PC-3 (cell line): Measurements from ENCODE around the gene SLC1A2. TPM values are rescaled to one million over a fixed set of nuclear protein-coding genes. Genes with fewer than 3 reads are reported as not detected.
A peak's percentile ranks its signal among the peaks of the same experiment; 100 is the strongest.

ENCODE experiments used
- ATAC-seq: fragments of 200-7000 bp; cut with Tn5 transposase; 2 replicates; pipeline ENCODE4 v1.9.1; 2020; ENCODE audit warnings: mild to moderate bottlenecking, moderate library complexity
- Bru-seq: library from RNA; stranded (reverse); fragments of 400-500 nt; gene quantifications from one replicate; lab custom pipeline; 2021; lab: Mats Ljungman, UMichigan
- BruChase-seq, 2 experiments: library from RNA; stranded (reverse); fragments of 400-500 nt; gene quantifications; one replicate each; lab custom pipeline; 2021; lab: Mats Ljungman, UMichigan
- BruUV-seq: library from RNA; stranded (reverse); fragments of 400-500 nt; replicated peaks from 2 replicates; lab custom pipeline; 2021; lab: Mats Ljungman, UMichigan
- CTCF ChIA-PET: fragments of 300-600 bp; sonication (Branson Sonifier 250); formaldehyde crosslinking; loops from one replicate; lab custom pipeline; 2022; ENCODE audit warnings: antibody characterized with exemption; lab: Charles Lee
- POLR2A ChIA-PET: fragments of 300-600 bp; sonication (Branson Sonifier 250); formaldehyde crosslinking; loops from one replicate; lab custom pipeline; 2022; ENCODE audit warnings: antibody characterized with exemption; ENCODE audit not compliant: unreplicated experiment; lab: Charles Lee
- DNase-seq: peaks from one replicate; pipeline ENCODE4 v3.0.0-alpha.2; 2015
- H2AFZ ChIP-seq: fragments of 300-600 bp; sonication (generic); 2 replicates; pipeline ENCODE4 v1.6.0; 2016; ENCODE audit warnings: antibody characterized with exemption, low read length
- H3F3A ChIP-seq: fragments of 300-600 bp; sonication (generic); one replicate; pipeline ENCODE4 v1.6.0; 2017; ENCODE audit warnings: antibody characterized with exemption, low read length, control low read depth, mild to moderate bottlenecking; ENCODE audit not compliant: unreplicated experiment
- H3K27ac ChIP-seq: fragments of 300-600 bp; sonication (generic); 2 replicates; pipeline ENCODE4 v1.5.1; 2016; ENCODE audit warnings: mild to moderate bottlenecking, low read length
- H3K27me3 ChIP-seq: fragments of 300-600 bp; sonication (generic); 2 replicates; pipeline ENCODE4 v1.6.1; 2016; ENCODE audit warnings: low read length, mixed read lengths
- H3K36me3 ChIP-seq: fragments of 300-600 bp; sonication (generic); 2 replicates; pipeline ENCODE4 v1.6.1; 2016; ENCODE audit warnings: low read depth, mixed run types, low read length, mixed read lengths
- H3K4me1 ChIP-seq: fragments of 300-600 bp; sonication (generic); 2 replicates; pipeline ENCODE4 v1.5.1; 2016; ENCODE audit warnings: low read length; ENCODE audit not compliant: insufficient read depth
- H3K4me2 ChIP-seq: fragments of 300-600 bp; sonication (generic); 2 replicates; pipeline ENCODE4 v1.6.0; 2016; ENCODE audit warnings: low read length
- H3K4me3 ChIP-seq: fragments of 300-600 bp; sonication (generic); 2 replicates; pipeline ENCODE4 v1.5.1; 2016; ENCODE audit warnings: mild to moderate bottlenecking, low read length, mixed read lengths
- H3K79me2 ChIP-seq: fragments of 300-600 bp; sonication (generic); 2 replicates; pipeline ENCODE4 v1.6.1; 2017; ENCODE audit warnings: low read length, mixed read lengths
- H3K9ac ChIP-seq: fragments of 300-600 bp; sonication (generic); 2 replicates; pipeline ENCODE4 v1.6.0; 2016; ENCODE audit warnings: mild to moderate bottlenecking, low read length
- H3K9me2 ChIP-seq: fragments of 300-600 bp; sonication (generic); replicated peaks from 2 replicates; pipeline ENCODE4 v1.6.1; 2016; ENCODE audit warnings: mixed run types, low read length, mixed read lengths
- H3K9me3 ChIP-seq: fragments of 300-600 bp; sonication (generic); 2 replicates; pipeline ENCODE4 v1.6.1; 2016; ENCODE audit warnings: low read length, mixed read lengths
- H4K20me1 ChIP-seq: fragments of 300-600 bp; sonication (generic); 2 replicates; pipeline ENCODE4 v1.6.1; 2016; ENCODE audit warnings: low read length, mixed read lengths
- EZH2 ChIP-seq: fragments of 300-600 bp; sonication (generic); IDR thresholded peaks from one replicate; pipeline ENCODE4 v1.6.1; 2017; ENCODE audit warnings: antibody characterized with exemption, mild to moderate bottlenecking, low read length; ENCODE audit not compliant: unreplicated experiment
- EZH2phosphoT487 ChIP-seq: fragments of 300-600 bp; sonication (generic); IDR thresholded peaks from 2 replicates; pipeline ENCODE4 v1.6.1; 2018; ENCODE audit warnings: mild to moderate bottlenecking, antibody characterized with exemption, low read length, borderline replicate concordance
- intact Hi-C: fragments of 100-400 bp; cut with micrococcal nuclease; formaldehyde crosslinking; loops from 2 replicates; pipeline ENCODE4 v1.9.0; 2023
- long read RNA-seq: library from polyadenylated mRNA; unstranded; transcript quantifications from one replicate; pipeline ENCODE4 v2.0.0, GENCODE V29; 2021; ENCODE audit not compliant: unreplicated experiment
- total RNA-seq: library from RNA; depleted of rRNA; stranded (reverse); fragments of >200 nt; gene quantifications from 2 replicates; pipeline ENCODE4 v1.2.3, GENCODE V29; 2014; rRNA removed
- TF ChIP-seq, protein P1 (sequence below): fragments of 300-600 bp; sonication (generic); conservative IDR thresholded peaks from 2 replicates; pipeline ENCODE4 v1.5.1; 2017; ENCODE audit warnings: antibody characterized with exemption, low read depth, mild to moderate bottlenecking, low read length

SLC1A2 gene
- 0.18 TPM in 1 of 2 replicates, not detected in the other for total RNA-seq
- Bru-seq, nascent RNA, result percentile 6 among the genes with signal in this experiment
- percentile 2 among the genes with signal in this experiment for BruChase-seq, experiment 1, labeled RNA remaining after a 6-hour chase
- percentile 8 among the genes with signal in this experiment for BruChase-seq, experiment 2, labeled RNA remaining after a 2-hour chase
- long read RNA-seq, result 0 reads

DNA sequence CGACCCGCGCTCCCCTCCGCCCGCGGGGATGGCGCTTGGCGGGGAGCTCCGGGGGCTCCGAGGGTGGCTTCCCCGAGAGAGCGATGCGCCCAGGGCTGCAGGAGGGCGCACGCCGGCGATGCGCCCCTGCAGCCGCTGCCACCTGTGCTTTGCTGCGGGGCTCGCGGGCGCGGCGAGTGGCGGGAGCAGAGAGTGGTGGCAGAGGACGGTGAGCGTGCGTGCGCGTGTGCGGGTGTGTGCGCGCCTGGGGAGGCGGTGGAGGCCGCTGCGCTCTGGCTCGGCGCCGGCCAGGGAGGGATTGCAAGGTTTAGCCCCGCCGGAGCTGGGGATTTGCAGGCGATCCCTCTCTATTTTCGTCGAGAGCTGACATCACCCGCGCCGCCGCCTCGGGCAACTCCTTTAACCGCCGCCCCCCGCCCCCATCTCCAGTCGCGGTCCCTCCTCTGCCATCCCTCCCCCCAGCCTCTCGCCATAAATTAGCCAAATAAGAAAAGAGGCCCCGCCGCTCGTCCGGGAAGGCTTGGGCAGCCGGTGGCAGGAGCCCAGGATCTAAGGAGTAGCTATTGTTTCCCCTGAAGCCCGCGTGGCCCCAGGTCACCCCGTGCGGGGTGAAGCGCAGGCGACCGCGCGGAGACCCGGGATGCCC, at the start of gene SLC1A2:
TSS of gene SLC1A2 (minus strand) at position 375 of the 646 bp plus-strand sequence. CDS start 592 bp downstream, outside the sequence.
- ATAC-seq, result peak; percentile 51; the same call in 1 of the 2 replicates
- Histone ChIP-seq H3K9me2 (no peaks in the 10 kb centered on the region), H3F3A (no peaks in the 10 kb centered on the region), H3K27ac (no peak within 1 kb of the TSS), H3K27me3 (peaks cover 99% of the 10 kb centered on the region), H2AFZ (peak within 1 kb of the TSS; percentile 45; the same call in 1 of the 2 replicates), H3K4me3 (peak within 1 kb of the TSS; percentile 59), H3K36me3 (no peaks in the 10 kb centered on the region), H3K4me1 (0 out of 2 replicates have a peak, but pooled peaks cover 3% of the 10 kb centered on the region), H3K9ac (no peak within 1 kb of the TSS), H3K79me2 (no peaks in the 10 kb centered on the region), H3K9me3 (no peaks in the 10 kb centered on the region), H4K20me1 (no peaks in the 10 kb centered on the region), H3K4me2 (peak within 1 kb of the TSS; percentile 81)
- intact Hi-C loops, result no loop called here
- ChIA-PET POLR2A (no interaction called here), CTCF (no interaction called here)
- DNase-seq, result no peak
- TF ChIP-seq EZH2 (no peak), EZH2phosphoT487 (no peak)
- TF ChIP-seq, protein P1, sequence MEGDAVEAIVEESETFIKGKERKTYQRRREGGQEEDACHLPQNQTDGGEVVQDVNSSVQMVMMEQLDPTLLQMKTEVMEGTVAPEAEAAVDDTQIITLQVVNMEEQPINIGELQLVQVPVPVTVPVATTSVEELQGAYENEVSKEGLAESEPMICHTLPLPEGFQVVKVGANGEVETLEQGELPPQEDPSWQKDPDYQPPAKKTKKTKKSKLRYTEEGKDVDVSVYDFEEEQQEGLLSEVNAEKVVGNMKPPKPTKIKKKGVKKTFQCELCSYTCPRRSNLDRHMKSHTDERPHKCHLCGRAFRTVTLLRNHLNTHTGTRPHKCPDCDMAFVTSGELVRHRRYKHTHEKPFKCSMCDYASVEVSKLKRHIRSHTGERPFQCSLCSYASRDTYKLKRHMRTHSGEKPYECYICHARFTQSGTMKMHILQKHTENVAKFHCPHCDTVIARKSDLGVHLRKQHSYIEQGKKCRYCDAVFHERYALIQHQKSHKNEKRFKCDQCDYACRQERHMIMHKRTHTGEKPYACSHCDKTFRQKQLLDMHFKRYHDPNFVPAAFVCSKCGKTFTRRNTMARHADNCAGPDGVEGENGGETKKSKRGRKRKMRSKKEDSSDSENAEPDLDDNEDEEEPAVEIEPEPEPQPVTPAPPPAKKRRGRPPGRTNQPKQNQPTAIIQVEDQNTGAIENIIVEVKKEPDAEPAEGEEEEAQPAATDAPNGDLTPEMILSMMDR, result no peak
- BruUV-seq, result no TSS peak

DNA sequence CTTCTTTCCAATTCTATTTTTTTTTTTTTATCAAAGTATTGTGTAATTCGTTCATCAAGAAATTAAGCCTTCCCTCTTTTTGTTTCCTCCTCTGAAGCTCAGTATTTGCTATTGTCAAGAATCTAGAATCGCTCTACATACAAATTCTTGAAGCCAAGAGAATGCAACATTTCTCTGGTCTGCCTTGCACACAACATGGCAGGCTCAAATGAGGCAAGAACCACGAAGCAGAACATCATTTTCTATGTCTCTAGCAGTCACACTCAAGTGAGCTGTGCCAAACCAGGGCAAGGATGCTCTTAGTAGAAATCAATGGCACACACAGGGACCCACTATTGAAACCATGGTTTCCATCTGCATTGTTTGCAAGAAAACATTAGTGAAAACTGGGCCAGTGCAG, 46.7 kb upstream of the SLC1A2 start:
- no peak overlapping the region for H2AFZ ChIP-seq
- H4K20me1 ChIP-seq, result no peaks in the 10 kb centered on the region
- H3K9me2 ChIP-seq, result no peaks in the 10 kb centered on the region
- no peak overlapping the region for H3K4me3 ChIP-seq
- ATAC-seq (no peak), DNase-seq (no peak)
- BruUV-seq, result no TSS peak
- H3K9ac ChIP-seq, result no peak overlapping the region
- intact Hi-C loops, result no loop called here
- no peaks in the 10 kb centered on the region for H3K79me2 ChIP-seq
- H3K36me3 ChIP-seq, result no peaks in the 10 kb centered on the region
- no peak overlapping the region for H3K4me2 ChIP-seq
- CTCF ChIA-PET, result interaction anchor here (0.6 kb wide), 1 partner anchor 468 kb away, joined by 4 read pairs; no protein-coding TSS in a partner anchor
- peaks cover 12% of the 10 kb centered on the region; the same call in 1 of the 2 replicates for H3K4me1 ChIP-seq
- H3K27ac ChIP-seq, result no peak overlapping the region
- no peaks in the 10 kb centered on the region for H3F3A ChIP-seq
- TF ChIP-seq EZH2 (no peak), EZH2phosphoT487 (no peak)
- TF ChIP-seq, protein P1, result no peak
- POLR2A ChIA-PET, result interaction anchor here (0.6 kb wide), 1 partner anchor 928 kb away, joined by 3 read pairs; no protein-coding TSS in a partner anchor
- H3K27me3 ChIP-seq, result no peaks in the 10 kb centered on the region
- no peaks in the 10 kb centered on the region for H3K9me3 ChIP-seq
